Measurements from ENCODE around the gene AOX1.

The AOX1 gene

GRCh38 chr2:200693836-200694470 is 108.1 kb downstream of the AOX1 start:
- no peaks in the 10 kb centered on the region for H3K9me3 ChIP-seq (ENCODE audit: control insufficient read depth in 5 of 5, low read length in 5 of 5)
- H3K27me3 ChIP-seq (ENCODE audit: control insufficient read depth in 5 of 5, insufficient read depth in 4 of 5, low read length in 5 of 5) = no peaks in the 10 kb centered on the region
- no peak overlapping the region for H3K9ac ChIP-seq (ENCODE audit: low read length in 5 of 5)
- H3K27ac ChIP-seq (ENCODE audit: low read depth, low read length) = no peak overlapping the region
- no peaks in the 10 kb centered on the region for H3K36me3 ChIP-seq (ENCODE audit: control insufficient read depth in 5 of 5, insufficient read depth in 5 of 5, low read length in 5 of 5)
- no peak overlapping the region for H3K4me3 ChIP-seq (ENCODE audit: low read depth in 1 of 5, low read length in 5 of 5)
- H3K4me1 ChIP-seq (ENCODE audit: control insufficient read depth in 5 of 5, insufficient read depth in 5 of 5, low read length in 5 of 5) = peaks cover 0 to 7% (median 0%) of the 10 kb centered on the region in 5 donors

DNA sequence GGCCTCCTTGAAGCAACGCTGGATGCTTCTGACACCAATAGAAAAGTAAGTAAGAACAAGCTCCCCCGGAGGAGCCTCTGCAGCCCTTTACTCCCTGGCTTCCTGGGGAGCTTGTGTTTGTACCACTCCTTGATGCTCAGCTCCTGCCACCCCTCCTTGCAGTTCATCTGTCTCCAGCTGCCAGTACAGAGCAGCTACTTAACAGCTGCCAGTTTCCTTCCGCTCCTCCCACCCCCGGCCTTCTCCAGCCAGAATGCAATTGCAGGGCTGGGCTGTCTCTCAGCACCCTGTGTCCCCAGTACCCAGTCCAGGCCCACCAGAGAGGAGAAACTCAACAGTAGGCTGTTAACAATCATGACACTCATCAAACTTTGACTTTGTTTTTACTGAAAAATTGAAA is 109.4 kb downstream of the AOX1 start:
- H3K9me3 ChIP-seq (ENCODE audit: control insufficient read depth in 5 of 5, low read length in 5 of 5) = no peaks in the 10 kb centered on the region
- H3K9ac ChIP-seq (ENCODE audit: low read length in 5 of 5) = no peak overlapping the region
- H3K36me3 ChIP-seq (ENCODE audit: control insufficient read depth in 5 of 5, insufficient read depth in 5 of 5, low read length in 5 of 5) = no peaks in the 10 kb centered on the region
- no peaks in the 10 kb centered on the region for H3K27me3 ChIP-seq (ENCODE audit: control insufficient read depth in 5 of 5, insufficient read depth in 4 of 5, low read length in 5 of 5)
- H3K4me1 ChIP-seq (ENCODE audit: control insufficient read depth in 5 of 5, insufficient read depth in 5 of 5, low read length in 5 of 5) = peaks cover 0 to 7% (median 0%) of the 10 kb centered on the region in 5 donors
- no peak overlapping the region for H3K4me3 ChIP-seq (ENCODE audit: low read depth in 1 of 5, low read length in 5 of 5)
- H3K27ac ChIP-seq (ENCODE audit: low read depth, low read length) = no peak overlapping the region

DNA sequence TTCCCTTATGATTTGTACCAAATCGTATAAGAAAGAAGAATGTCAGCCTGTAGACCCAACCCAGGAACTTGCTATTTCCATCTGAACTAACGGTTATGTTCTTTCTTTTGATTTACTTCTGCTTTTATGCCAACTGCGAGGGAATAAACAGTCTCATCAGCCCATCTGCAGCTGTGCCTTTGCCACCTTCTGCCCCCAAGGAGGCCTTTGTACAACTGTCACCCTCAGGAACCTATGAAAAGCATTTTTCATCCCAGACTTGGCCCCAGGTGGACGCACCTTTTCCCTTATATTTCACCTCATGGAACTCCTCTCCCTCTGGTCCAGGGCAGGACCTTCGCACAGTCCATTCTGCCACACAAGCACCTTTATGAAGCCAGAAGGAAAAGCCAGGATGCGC is 109.8 kb downstream of the AOX1 start:
- Histone ChIP-seq H3K9ac (ENCODE audit: low read length in 5 of 5) (no peak overlapping the region), H3K4me3 (ENCODE audit: low read depth in 1 of 5, low read length in 5 of 5) (no peak overlapping the region)

GRCh38 chr2:200698217-200698616 is 112.4 kb downstream of the AOX1 start:
- no peak overlapping the region for H3K27ac ChIP-seq (ENCODE audit: low read depth, low read length)
- no peaks in the 10 kb centered on the region for H3K9me3 ChIP-seq (ENCODE audit: control insufficient read depth in 5 of 5, low read length in 5 of 5)
- H3K27me3 ChIP-seq (ENCODE audit: control insufficient read depth in 5 of 5, insufficient read depth in 4 of 5, low read length in 5 of 5) = no peaks in the 10 kb centered on the region
- peaks cover 0 to 7% (median 0%) of the 10 kb centered on the region in 5 donors for H3K4me1 ChIP-seq (ENCODE audit: control insufficient read depth in 5 of 5, insufficient read depth in 5 of 5, low read length in 5 of 5)
- no peak overlapping the region for H3K9ac ChIP-seq (ENCODE audit: low read length in 5 of 5)
- no peak overlapping the region for H3K4me3 ChIP-seq (ENCODE audit: low read depth in 1 of 5, low read length in 5 of 5)
- H3K36me3 ChIP-seq (ENCODE audit: control insufficient read depth in 5 of 5, insufficient read depth in 5 of 5, low read length in 5 of 5) = no peaks in the 10 kb centered on the region

More for the DNA sequence above, 109.8 kb downstream of the AOX1 start:
- Histone ChIP-seq H3K27ac (ENCODE audit: low read depth, low read length) (no peak overlapping the region), H3K36me3 (ENCODE audit: control insufficient read depth in 5 of 5, insufficient read depth in 5 of 5, low read length in 5 of 5) (no peaks in the 10 kb centered on the region), H3K4me1 (ENCODE audit: control insufficient read depth in 5 of 5, insufficient read depth in 5 of 5, low read length in 5 of 5) (peaks cover 0 to 7% (median 0%) of the 10 kb centered on the region in 5 donors), H3K9me3 (ENCODE audit: control insufficient read depth in 5 of 5, low read length in 5 of 5) (no peaks in the 10 kb centered on the region), H3K27me3 (ENCODE audit: control insufficient read depth in 5 of 5, insufficient read depth in 4 of 5, low read length in 5 of 5) (no peaks in the 10 kb centered on the region)

- H3K4me1 ChIP-seq (ENCODE audit: control insufficient read depth in 5 of 5, insufficient read depth in 5 of 5, low read length in 5 of 5) = peaks cover 0 to 7% (median 0%) of the 10 kb centered on the region in 5 donors
- H3K27ac ChIP-seq (ENCODE audit: low read depth, low read length) = no peak overlapping the region
- no peak overlapping the region for H3K9ac ChIP-seq (ENCODE audit: low read length in 5 of 5)
- no peaks in the 10 kb centered on the region for H3K36me3 ChIP-seq (ENCODE audit: control insufficient read depth in 5 of 5, insufficient read depth in 5 of 5, low read length in 5 of 5)
- no peaks in the 10 kb centered on the region for H3K9me3 ChIP-seq (ENCODE audit: control insufficient read depth in 5 of 5, low read length in 5 of 5)
- no peak overlapping the region for H3K4me3 ChIP-seq (ENCODE audit: low read depth in 1 of 5, low read length in 5 of 5)
- H3K27me3 ChIP-seq (ENCODE audit: control insufficient read depth in 5 of 5, insufficient read depth in 4 of 5, low read length in 5 of 5) = no peaks in the 10 kb centered on the region
Measured at GRCh38 chr2:200699310-200699709, 113.5 kb downstream of the AOX1 start.

- Histone ChIP-seq H3K36me3 (ENCODE audit: control insufficient read depth in 5 of 5, insufficient read depth in 5 of 5, low read length in 5 of 5) (no peaks in the 10 kb centered on the region), H3K9ac (ENCODE audit: low read length in 5 of 5) (no peak overlapping the region), H3K27ac (ENCODE audit: low read depth, low read length) (no peak overlapping the region), H3K9me3 (ENCODE audit: control insufficient read depth in 5 of 5, low read length in 5 of 5) (no peaks in the 10 kb centered on the region), H3K27me3 (ENCODE audit: control insufficient read depth in 5 of 5, insufficient read depth in 4 of 5, low read length in 5 of 5) (no peaks in the 10 kb centered on the region), H3K4me1 (ENCODE audit: control insufficient read depth in 5 of 5, insufficient read depth in 5 of 5, low read length in 5 of 5) (peaks cover 0 to under 1% (median 0%) of the 10 kb centered on the region in 5 donors), H3K4me3 (ENCODE audit: low read depth in 1 of 5, low read length in 5 of 5) (no peak overlapping the region)
Measured at GRCh38 chr2:200700856-200701255, 115.0 kb downstream of the AOX1 start.

DNA sequence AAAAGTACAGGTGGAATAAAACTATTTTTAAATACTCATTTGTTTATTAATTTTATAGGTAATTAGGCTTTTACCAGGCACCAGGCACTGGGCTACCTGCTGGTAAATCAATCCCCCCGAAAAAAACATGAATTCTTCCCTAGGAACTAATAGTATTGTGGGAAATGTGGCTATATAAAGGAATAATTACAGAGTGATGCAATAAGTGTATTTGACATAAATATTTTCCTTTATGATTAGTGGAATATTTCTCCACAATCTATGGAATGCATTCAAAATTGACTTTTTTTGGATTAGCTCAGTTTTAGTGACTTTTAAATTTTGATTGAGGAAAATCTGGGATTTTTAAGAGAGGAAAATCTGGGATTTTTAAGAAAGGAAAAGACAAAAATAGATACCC is 116.2 kb downstream of the AOX1 start:
- H3K36me3 ChIP-seq (ENCODE audit: control insufficient read depth in 5 of 5, insufficient read depth in 5 of 5, low read length in 5 of 5) = no peaks in the 10 kb centered on the region
- no peak overlapping the region for H3K9ac ChIP-seq (ENCODE audit: low read length in 5 of 5)
- H3K27ac ChIP-seq (ENCODE audit: low read depth, low read length) = no peak overlapping the region
- no peaks in the 10 kb centered on the region for H3K4me1 ChIP-seq (ENCODE audit: control insufficient read depth in 5 of 5, insufficient read depth in 5 of 5, low read length in 5 of 5)
- H3K27me3 ChIP-seq (ENCODE audit: control insufficient read depth in 5 of 5, insufficient read depth in 4 of 5, low read length in 5 of 5) = no peaks in the 10 kb centered on the region
- H3K4me3 ChIP-seq (ENCODE audit: low read depth in 1 of 5, low read length in 5 of 5) = no peak overlapping the region
- H3K9me3 ChIP-seq (ENCODE audit: control insufficient read depth in 5 of 5, low read length in 5 of 5) = no peaks in the 10 kb centered on the region

GRCh38 chr2:200702646-200703118 is 116.9 kb downstream of the AOX1 start:
- Histone ChIP-seq H3K9me3 (ENCODE audit: control insufficient read depth in 5 of 5, low read length in 5 of 5) (no peaks in the 10 kb centered on the region), H3K4me1 (ENCODE audit: control insufficient read depth in 5 of 5, insufficient read depth in 5 of 5, low read length in 5 of 5) (no peaks in the 10 kb centered on the region), H3K9ac (ENCODE audit: low read length in 5 of 5) (no peak overlapping the region), H3K27ac (ENCODE audit: low read depth, low read length) (no peak overlapping the region), H3K4me3 (ENCODE audit: low read depth in 1 of 5, low read length in 5 of 5) (no peak overlapping the region), H3K36me3 (ENCODE audit: control insufficient read depth in 5 of 5, insufficient read depth in 5 of 5, low read length in 5 of 5) (no peaks in the 10 kb centered on the region), H3K27me3 (ENCODE audit: control insufficient read depth in 5 of 5, insufficient read depth in 4 of 5, low read length in 5 of 5) (no peaks in the 10 kb centered on the region)

DNA sequence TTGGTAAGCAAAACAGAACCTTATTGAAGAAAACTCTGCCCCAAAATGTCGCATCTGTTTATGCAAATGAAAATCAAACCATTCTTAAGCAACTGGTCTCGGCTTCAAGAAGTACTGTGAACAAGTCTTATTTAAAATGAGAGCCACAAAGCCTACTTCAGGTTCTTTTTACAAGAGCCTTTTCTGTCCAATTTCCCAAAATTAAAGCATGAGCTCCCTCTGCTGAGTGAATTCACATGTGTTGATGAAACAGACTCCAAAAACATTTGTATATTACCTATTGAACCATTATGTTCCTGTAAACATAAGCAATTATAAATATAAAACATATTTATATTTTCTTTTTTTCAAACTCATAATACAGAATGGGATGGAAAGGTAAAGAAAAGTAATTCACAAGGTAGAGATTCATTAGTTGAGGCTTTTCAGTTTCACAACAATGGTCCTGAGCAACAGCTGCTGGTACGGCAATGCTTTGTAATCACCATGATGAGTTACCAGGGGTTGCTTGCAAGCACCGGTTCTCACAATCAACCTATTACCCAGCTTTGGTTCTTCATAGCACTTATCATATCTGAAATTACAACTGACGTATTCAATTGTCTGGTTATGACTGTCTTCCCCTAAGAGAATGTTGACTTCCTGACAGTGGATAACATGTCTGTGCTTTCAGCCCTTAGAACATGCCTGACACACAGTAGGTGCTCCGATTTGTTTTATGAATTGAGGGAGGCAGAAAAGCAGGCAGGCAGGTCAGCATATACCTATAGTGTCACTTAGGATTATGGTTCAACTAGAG is 117.5 kb downstream of the AOX1 start:
- H3K36me3 ChIP-seq (ENCODE audit: control insufficient read depth in 5 of 5, insufficient read depth in 5 of 5, low read length in 5 of 5) = no peaks in the 10 kb centered on the region
- no peak overlapping the region for H3K4me3 ChIP-seq (ENCODE audit: low read depth in 1 of 5, low read length in 5 of 5)
- H3K4me1 ChIP-seq (ENCODE audit: control insufficient read depth in 5 of 5, insufficient read depth in 5 of 5, low read length in 5 of 5) = no peaks in the 10 kb centered on the region
- no peaks in the 10 kb centered on the region for H3K9me3 ChIP-seq (ENCODE audit: control insufficient read depth in 5 of 5, low read length in 5 of 5)
- no peak overlapping the region for H3K27ac ChIP-seq (ENCODE audit: low read depth, low read length)
- H3K27me3 ChIP-seq (ENCODE audit: control insufficient read depth in 5 of 5, insufficient read depth in 4 of 5, low read length in 5 of 5) = no peaks in the 10 kb centered on the region
- H3K9ac ChIP-seq (ENCODE audit: low read length in 5 of 5) = no peak overlapping the region

- no peak overlapping the region for H3K9ac ChIP-seq (ENCODE audit: low read length in 5 of 5)
- no peaks in the 10 kb centered on the region for H3K4me1 ChIP-seq (ENCODE audit: control insufficient read depth in 5 of 5, insufficient read depth in 5 of 5, low read length in 5 of 5)
- no peaks in the 10 kb centered on the region for H3K27me3 ChIP-seq (ENCODE audit: control insufficient read depth in 5 of 5, insufficient read depth in 4 of 5, low read length in 5 of 5)
- H3K27ac ChIP-seq (ENCODE audit: low read depth, low read length) = no peak overlapping the region
- H3K36me3 ChIP-seq (ENCODE audit: control insufficient read depth in 5 of 5, insufficient read depth in 5 of 5, low read length in 5 of 5) = no peaks in the 10 kb centered on the region
- H3K4me3 ChIP-seq (ENCODE audit: low read depth in 1 of 5, low read length in 5 of 5) = no peak overlapping the region
- no peaks in the 10 kb centered on the region for H3K9me3 ChIP-seq (ENCODE audit: control insufficient read depth in 5 of 5, low read length in 5 of 5)
Measured at GRCh38 chr2:200703926-200704637, 118.3 kb downstream of the AOX1 start.
